ENCODE measurements around the gene ESAM. TPM values are rescaled to one million over a fixed set of nuclear protein-coding genes. Genes with fewer than 3 reads are reported as not detected.

ESAM gene
- polyA plus RNA-seq, 3 donors = 0.18 to 0.74 (median 0.49) TPM

DNA sequence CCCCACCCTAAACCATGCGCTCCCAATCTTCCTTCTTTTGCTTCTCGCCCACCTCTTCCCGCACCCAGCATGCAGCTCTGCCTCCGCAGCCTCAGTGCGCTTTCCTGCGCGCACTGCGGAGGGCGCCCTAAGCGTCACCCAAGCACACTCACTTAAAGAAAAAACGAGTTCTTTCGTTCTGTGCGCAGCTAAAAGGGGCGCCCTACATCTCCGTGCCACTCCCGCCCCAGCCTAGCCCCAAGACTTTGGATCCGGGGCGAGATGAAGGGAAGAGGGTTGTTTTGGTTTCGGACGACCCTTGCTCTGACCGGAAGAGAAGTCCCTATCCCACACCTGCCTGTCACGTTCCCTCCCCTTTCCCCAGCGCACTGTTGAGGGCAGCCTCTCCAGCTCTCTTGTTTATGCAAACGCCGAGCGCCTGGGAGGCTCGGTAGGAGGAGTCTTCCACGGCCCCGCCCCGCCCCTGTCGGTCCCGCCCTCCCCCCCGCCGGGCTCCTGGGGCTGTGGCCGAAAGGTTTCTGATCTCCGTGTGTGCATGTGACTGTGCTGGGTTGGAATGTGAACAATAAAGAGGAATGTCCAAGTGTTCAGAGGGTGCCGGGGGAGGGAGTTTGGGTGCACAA, 15.4 kb downstream of the ESAM start:
- peaks cover 66% of the 10 kb centered on the region for H3K4me1 Mint-ChIP-seq
- peaks cover 45% of the 10 kb centered on the region for H4K20me1 ChIP-seq (ENCODE audit: insufficient read depth, low read length)
- peak overlapping the region; percentile 55 to 80 for H3K27ac ChIP-seq (ENCODE audit: low read depth in 1 of 2, low read length in 2 of 2)
- H2AFZ ChIP-seq (ENCODE audit: insufficient read depth, low read depth, low read length, poor library complexity, severe bottlenecking) = peak overlapping the region; percentile 91
- H3K4me3 ChIP-seq (replicated peaks in 1 of 3; ENCODE audit: low read depth in 2 of 3, low read length in 3 of 3) = peak overlapping the region; percentile 41 to 91 (median 65)
- peak; percentile 47 to 53 (median 49) for DNase-seq
- peaks cover 31% of the 10 kb centered on the region for H3K79me2 ChIP-seq (ENCODE audit: insufficient read depth, low read length)
- no peaks in the 10 kb centered on the region for H3K9me3 ChIP-seq (replicated peaks in 1 of 2; ENCODE audit: control insufficient read depth in 1 of 2, insufficient read depth in 1 of 2, low read length in 2 of 2)
- H3K27me3 Mint-ChIP-seq (ENCODE audit: low read depth in 3 of 3) = peaks cover 9 to 14% (median 10%) of the 10 kb centered on the region in 3 donors
- H3K27ac Mint-ChIP-seq = peak overlapping the region; percentile 79 to 93 (median 89)
- peak overlapping the region; percentile 52 for H3K9ac ChIP-seq (ENCODE audit: insufficient read depth, low read length, poor library complexity, severe bottlenecking)
- peak overlapping the region; percentile 95 for H3K4me2 ChIP-seq (replicated peaks; ENCODE audit: extremely low read depth, low read length, poor library complexity, severe bottlenecking)
- peaks cover 60 to 75% of the 10 kb centered on the region in 2 donors for H3K4me1 ChIP-seq (ENCODE audit: control insufficient read depth in 1 of 2, insufficient read depth in 2 of 2, low read length in 2 of 2)
- TF ChIP-seq, protein P1, sequence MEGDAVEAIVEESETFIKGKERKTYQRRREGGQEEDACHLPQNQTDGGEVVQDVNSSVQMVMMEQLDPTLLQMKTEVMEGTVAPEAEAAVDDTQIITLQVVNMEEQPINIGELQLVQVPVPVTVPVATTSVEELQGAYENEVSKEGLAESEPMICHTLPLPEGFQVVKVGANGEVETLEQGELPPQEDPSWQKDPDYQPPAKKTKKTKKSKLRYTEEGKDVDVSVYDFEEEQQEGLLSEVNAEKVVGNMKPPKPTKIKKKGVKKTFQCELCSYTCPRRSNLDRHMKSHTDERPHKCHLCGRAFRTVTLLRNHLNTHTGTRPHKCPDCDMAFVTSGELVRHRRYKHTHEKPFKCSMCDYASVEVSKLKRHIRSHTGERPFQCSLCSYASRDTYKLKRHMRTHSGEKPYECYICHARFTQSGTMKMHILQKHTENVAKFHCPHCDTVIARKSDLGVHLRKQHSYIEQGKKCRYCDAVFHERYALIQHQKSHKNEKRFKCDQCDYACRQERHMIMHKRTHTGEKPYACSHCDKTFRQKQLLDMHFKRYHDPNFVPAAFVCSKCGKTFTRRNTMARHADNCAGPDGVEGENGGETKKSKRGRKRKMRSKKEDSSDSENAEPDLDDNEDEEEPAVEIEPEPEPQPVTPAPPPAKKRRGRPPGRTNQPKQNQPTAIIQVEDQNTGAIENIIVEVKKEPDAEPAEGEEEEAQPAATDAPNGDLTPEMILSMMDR (IDR thresholded peaks at IDR 0.05) = peak; percentile 57
- peaks cover 13 to 21% of the 10 kb centered on the region in 2 donors for H3K36me3 ChIP-seq (replicated peaks in 1 of 2; ENCODE audit: control insufficient read depth in 1 of 2, insufficient read depth in 2 of 2, low read length in 2 of 2)
- intact Hi-C loops (cut with micrococcal nuclease) = no loop called here
- no peaks in the 10 kb centered on the region for H3K27me3 ChIP-seq (ENCODE audit: control insufficient read depth in 2 of 2, insufficient read depth in 2 of 2, low read length in 2 of 2)
- WGBS (ENCODE audit: insufficient coverage) = 2% methylated on average over 19 of the region's 37 CpGs
- H3K36me3 Mint-ChIP-seq = peaks cover 17 to 25% of the 10 kb centered on the region in 2 donors
- H3K9me3 Mint-ChIP-seq = peaks cover 0 to 3% (median 0%) of the 10 kb centered on the region in 7 donors
- peak overlapping the region; percentile 98 to 99 for H3K4me3 Mint-ChIP-seq

DNA sequence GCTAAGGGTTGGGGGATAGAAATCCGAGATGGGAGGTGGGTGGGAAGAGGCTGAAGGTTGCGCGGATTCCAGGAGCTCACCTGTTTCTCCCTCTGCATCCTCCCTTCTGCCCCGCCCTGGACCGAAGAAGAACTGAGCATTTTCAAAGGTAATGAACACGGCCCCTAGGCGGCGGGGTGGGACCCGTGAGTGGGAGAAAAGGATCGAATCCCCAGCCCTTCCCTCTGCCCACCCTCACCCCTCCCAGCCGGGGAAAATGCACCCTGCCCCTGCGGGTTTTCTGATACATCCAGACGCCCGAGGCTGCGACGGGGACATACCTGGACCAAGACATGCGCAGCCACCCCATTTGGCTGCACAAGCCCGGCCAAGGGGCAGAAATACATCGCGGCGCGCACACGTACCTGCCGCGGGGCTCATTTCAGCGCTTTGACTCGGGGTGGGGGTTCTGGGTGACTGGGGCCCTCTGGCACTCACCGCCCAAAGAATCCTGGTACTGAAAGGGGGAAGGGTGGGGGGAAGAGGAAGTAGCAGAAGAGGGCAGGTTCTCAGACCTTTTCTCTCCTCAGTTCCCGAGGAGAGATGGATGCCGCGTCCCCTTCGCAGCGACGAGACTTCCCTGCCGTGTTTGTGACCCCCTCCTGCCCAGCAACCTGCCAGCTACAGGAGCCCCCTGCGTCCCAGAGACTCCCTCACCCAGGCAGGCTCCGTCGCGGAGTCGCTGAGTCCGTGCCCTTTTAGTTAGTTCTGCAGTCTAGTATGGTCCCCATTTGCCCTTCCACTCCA, 16.1 kb downstream of the ESAM start:
- intact Hi-C loops (cut with micrococcal nuclease) = no loop called here
- H4K20me1 ChIP-seq (ENCODE audit: insufficient read depth, low read length) = peaks cover 52% of the 10 kb centered on the region
- peak overlapping the region; percentile 95 for H3K4me2 ChIP-seq (replicated peaks; ENCODE audit: extremely low read depth, low read length, poor library complexity, severe bottlenecking)
- TF ChIP-seq, protein P1 (IDR thresholded peaks at IDR 0.05) = no peak
- no peaks in the 10 kb centered on the region for H3K9me3 ChIP-seq (replicated peaks in 1 of 2; ENCODE audit: control insufficient read depth in 1 of 2, insufficient read depth in 1 of 2, low read length in 2 of 2)
- H3K79me2 ChIP-seq (ENCODE audit: insufficient read depth, low read length) = peaks cover 38% of the 10 kb centered on the region
- Mint-ChIP-seq H3K9me3 (peaks cover 0 to 3% (median 0%) of the 10 kb centered on the region in 7 donors), H3K4me3 (peak overlapping the region; percentile 98 to 99), H3K27ac (peak overlapping the region; percentile 79 to 93 (median 89)), H3K4me1 (peaks cover 74% of the 10 kb centered on the region), H3K36me3 (peaks cover 19 to 28% of the 10 kb centered on the region in 2 donors), H3K27me3 (ENCODE audit: low read depth in 3 of 3) (peaks cover 3 to 10% (median 9%) of the 10 kb centered on the region in 3 donors)
- H3K36me3 ChIP-seq (replicated peaks in 1 of 2; ENCODE audit: control insufficient read depth in 1 of 2, insufficient read depth in 2 of 2, low read length in 2 of 2) = peaks cover 13 to 21% of the 10 kb centered on the region in 2 donors
- H3K27ac ChIP-seq (ENCODE audit: low read depth in 1 of 2, low read length in 2 of 2) = peak overlapping the region; percentile 55 to 80
- peak overlapping the region; percentile 52 for H3K9ac ChIP-seq (ENCODE audit: insufficient read depth, low read length, poor library complexity, severe bottlenecking)
- peak overlapping the region; percentile 41 to 91 (median 65) for H3K4me3 ChIP-seq (replicated peaks in 1 of 3; ENCODE audit: low read depth in 2 of 3, low read length in 3 of 3)
- peak overlapping the region; percentile 91 for H2AFZ ChIP-seq (ENCODE audit: insufficient read depth, low read depth, low read length, poor library complexity, severe bottlenecking)
- H3K27me3 ChIP-seq (ENCODE audit: control insufficient read depth in 2 of 2, insufficient read depth in 2 of 2, low read length in 2 of 2) = no peaks in the 10 kb centered on the region
- under 1% methylated on average over 25 of the region's 41 CpGs for WGBS (ENCODE audit: insufficient coverage)
- DNase-seq = peak; percentile 27 to 50 (median 28)
- H3K4me1 ChIP-seq (ENCODE audit: control insufficient read depth in 1 of 2, insufficient read depth in 2 of 2, low read length in 2 of 2) = peaks cover 66 to 77% of the 10 kb centered on the region in 2 donors

All from CD14-positive monocyte (primary cell).